GM18520 (cell line): Measurements from ENCODE around the gene PPP1R9B.

Experiments
- ATAC-seq: cut with Tn5 transposase; IDR thresholded peaks from one replicate; pipeline ENCODE4 v1.9.1; 2021; ENCODE audit not compliant: unreplicated experiment

PPP1R9B gene

DNA sequence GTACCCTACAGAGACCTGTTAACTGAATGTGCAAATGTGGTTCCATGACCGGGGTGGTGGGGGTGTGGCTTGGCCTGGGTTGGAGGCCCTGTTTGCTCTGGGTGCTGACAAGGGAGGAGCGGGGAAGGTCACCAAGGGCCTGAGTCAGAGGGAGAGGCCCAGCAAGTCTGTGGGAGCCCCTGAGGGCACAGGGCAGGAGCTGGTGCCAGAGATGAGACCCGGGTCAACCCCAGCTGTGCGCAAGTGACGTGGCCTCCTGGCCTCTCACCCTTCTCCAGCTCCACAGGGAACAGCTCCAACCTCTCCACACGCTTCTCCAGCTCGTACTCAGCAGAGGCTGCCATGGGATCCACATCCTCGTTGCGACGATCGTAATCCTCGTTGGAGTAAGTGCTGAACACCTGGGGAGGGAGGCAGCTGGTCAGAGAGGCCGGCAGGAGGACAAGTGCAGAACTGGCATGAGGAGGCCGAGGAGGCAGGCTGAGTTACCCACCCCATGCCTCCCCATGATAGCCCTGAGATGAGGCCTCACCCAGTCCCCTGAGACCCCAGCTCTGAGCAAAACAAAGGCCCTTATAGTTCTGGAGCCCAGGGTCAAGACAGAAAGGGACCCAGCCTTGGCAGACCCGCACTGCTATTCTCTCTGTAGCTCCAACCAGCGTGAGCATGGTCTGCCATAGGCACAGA lies 5.5 kb downstream of the PPP1R9B start:
- no peak for ATAC-seq

- no peak for ATAC-seq
Observed at GRCh38 chr17:50144355-50144754, 6.1 kb downstream of the PPP1R9B start.

GRCh38 chr17:50143461-50144176 lies 6.9 kb downstream of the PPP1R9B start:
- ATAC-seq: no peak

DNA sequence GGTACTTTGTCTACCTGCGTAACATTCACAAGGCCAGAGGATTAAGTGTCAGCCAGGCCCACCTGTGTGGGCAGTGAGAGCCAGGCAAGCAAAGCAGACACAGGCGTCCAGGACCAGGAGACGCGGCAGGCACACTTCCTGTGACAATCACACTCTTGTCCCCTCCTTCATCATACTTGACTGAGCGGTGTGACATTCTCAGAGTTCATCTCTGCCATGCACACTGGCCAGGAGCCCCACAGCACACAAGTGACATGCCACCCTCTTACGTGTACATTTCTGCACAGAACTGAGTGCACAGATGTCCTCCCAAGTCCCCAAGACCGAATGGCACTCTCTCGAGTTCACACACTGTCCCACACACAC lies 8.7 kb downstream of the PPP1R9B start:
- ATAC-seq: no peak

DNA sequence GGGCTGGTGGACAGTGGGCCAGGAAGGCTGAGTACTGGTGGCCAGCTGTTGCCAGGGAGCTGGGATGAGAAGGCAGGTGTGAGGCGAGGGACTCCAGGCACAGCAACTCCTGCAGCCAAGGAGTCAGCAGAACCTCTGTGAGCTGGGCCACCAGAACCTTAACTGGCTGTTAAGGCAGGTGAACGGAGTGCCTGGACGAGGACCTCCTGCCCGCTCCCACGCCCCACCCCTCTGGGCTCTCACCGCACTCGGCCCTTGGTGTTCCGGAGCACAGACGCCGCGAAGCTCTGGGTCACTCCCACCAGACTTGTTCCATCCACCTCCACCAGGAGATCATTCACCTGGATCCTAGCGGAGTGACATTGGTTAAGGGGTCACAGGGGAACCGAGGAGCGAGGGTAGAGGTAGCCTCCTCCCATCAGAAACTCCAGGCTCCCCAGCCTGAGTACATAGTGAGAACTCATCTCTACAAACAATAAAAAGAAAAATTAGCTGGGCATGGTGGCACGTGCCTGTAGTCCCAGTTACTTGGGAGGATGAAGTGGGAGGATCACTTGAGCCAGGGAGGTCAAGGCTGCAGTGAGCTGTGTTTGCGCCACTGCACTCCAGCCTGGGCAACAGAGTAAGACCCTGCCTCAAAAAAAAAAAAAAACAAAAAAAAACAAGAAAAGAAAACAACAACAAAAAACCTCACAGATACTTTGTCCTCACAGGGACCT lies 9.3 kb downstream of the PPP1R9B start:
- ATAC-seq: no peak

- no peak for ATAC-seq
Observed at GRCh38 chr17:50139950-50140885, 10.3 kb downstream of the PPP1R9B start.

DNA sequence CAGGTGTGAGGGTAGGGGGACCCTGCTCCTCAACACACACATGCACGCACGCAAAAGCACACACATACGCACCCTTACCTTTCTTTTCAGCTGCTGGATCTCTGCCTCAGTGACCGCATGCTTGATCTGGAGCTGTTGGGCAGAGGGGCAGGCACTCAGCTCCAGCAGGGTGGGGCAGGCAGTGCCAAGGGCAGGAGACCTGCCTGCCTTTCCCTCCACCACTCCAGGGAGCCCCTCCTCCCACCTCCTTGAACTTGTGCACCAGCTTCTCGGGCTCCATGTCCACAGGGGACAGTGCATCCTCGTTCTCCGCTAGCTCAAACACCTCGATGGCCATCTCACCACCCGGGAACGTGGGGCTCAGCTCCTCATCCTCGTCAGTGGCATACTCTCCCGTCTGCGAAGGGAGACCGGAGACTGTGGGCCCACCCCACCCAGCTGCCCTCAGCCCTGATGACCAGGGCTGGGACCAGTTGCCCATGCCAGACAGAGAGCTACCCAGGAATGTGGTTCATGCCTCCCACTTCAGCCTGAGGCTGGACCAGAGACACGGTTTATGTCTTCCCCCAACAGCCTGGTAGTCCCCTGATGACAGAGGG lies 11.2 kb downstream of the PPP1R9B start:
- ATAC-seq: no peak

DNA sequence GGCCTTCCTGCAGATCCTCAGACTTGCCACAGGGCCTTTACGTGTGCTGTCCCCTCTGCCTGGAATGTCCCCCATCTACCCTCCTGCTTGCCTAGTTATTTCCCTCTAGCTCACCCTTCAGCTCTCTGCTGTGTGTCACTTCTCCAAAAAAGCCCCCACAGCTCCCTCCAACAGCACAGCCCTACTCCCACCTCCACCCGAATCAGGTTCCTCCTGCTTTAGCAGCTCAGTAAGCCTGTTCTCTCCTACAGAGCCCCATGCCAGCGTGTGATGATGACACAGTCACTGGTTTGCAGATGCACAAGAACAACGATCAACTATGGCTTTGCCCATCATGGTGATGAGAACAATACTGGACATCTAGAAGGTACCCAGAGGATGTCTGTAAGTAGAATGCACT lies 13.4 kb downstream of the PPP1R9B start:
- no peak for ATAC-seq

GRCh38 chr17:50136096-50136687 lies 14.3 kb downstream of the PPP1R9B start:
- ATAC-seq: no peak

GRCh38 chr17:50135316-50136095 lies 15.0 kb downstream of the PPP1R9B start:
- ATAC-seq: no peak

DNA sequence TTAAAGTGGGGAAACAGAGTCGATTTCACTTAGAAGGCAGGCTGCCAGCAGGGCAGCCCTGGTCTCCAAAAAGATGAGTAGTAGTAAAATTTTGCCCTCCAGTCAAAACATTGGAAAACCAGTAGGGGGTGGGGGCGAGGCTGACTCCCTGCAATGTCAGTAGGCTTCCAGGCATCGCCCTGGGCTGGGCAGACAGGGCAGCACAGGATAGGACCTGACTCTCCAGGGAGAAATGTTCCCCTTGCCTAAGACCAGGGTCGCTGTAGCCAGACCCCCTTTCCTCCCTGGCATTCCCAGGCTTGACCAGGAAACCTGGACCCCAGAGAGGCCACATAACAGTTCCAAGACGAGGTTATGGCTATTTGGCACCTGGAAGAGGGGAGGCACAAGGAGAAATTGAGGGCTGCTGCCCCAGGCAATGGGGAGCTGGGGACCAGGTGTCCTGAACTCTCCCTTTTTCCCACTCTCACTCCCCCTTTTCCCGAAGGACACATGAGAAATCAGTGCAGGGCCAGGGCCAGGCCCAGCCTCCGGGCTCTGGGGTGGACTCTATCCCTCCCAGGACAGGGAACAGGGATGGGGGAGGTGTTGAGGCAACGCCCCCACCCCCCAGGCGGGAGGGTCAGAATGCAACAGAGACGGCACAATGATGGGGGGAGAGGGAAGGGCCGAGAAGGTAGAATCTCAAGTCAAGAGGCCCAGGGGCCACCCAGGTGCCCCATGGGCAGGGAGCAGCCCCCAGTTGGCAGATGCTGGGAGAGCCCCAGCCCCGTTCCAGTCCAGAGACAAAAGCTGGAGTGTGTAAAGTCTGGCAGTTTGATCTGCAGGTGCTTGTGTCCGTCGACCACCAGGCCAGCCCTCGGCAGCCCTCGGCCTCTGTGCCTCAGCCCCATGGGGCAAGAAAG lies 16.0 kb downstream of the PPP1R9B start:
- no peak for ATAC-seq

DNA sequence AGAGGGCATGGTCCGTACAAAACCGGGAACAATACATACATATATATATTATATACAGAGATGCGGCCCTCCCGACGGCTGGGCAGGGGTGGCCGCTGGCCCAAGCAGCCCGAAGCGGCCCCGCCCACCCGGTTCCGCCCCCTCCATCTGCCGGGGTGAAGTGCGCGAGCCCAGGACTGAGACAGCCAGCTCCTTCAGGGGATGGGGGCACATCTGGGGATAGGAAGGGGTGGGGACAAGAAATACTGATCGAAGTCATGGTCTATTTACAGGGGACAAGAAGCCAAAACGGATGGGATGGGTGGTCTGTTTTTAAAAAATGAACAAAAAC lies 16.7 kb downstream of the PPP1R9B start:
- ATAC-seq: no peak

DNA sequence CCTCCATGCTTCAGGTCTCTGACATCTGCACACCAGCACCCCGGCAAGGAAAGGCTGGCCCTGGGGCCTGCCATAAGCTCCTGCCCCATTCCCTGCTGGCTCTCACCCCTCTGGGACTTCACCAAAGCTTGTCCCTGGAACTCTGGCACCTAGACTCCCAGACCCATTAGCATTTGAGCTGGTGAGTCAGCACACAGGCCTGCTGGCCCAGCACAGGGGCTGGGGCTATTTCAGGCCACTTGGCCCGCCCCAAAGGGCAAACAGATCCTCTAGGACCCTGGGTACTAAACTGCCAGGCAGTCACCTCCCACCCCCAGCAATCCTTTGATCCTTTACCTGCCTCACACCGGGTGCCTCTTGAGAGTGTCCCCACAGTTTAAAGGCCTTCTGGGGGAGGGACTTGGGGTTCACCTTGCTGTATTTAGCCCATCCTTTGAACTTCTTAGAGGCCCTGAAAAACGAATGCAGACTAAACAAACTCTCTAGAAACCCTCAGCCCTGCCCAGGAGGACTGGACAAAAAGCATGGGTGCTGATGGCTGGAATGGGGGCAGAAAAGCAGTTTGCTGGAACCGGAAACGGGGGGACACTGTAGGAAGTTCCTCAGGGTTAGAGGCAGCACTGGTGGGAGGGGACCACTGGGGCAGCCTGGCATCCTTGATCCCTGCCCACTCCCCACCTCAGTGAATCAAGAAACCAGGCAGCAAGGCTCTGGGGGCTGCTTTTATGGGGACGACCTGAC lies 17.3 kb downstream of the PPP1R9B start:
- ATAC-seq: no peak

- no peak for ATAC-seq
Observed at GRCh38 chr17:50132104-50132794, 18.2 kb downstream of the PPP1R9B start.

- ATAC-seq: no peak
Observed at GRCh38 chr17:50130559-50131305, 19.7 kb downstream of the PPP1R9B start.

DNA sequence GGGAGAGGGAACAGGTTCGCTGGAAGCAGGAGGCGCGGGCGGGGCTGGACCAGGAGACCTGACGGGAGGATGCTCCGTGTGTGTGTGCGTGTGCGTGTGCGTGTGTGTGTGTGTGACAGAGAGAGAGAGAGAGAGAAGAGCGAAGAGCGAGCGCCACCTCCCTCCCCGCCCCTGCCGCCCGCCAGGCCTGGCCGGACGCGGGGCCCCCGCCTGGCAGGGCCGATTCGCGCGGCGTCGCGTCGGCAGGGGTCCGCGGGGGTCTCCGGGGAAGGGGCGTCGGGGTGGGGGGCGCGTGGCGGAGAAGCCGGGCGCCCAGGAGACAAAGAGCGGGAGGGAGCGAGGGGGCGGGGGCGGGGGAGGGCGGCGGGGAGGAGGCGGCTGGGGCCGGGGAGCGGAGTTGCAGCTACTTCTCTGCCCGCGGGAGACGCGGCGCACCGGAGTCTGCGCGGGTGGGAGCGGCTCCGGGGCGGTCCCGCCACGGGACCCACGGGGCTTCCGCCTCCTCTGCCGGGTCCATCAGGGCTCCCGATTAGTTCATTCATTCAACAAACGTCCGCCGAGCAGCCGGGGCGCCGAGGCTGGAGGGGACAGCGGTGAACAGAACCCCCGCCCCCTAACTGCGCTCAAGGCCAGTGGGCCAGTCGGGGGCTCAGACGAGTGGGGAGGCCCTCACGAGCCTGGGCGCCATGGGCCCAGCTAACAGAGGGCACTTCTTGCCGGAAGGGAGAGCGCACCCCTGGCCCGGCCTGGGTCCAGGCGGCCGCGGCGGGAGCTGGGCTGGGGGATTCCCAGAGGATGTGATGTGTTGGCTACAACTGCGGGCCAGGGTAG lies 20.5 kb downstream of the PPP1R9B start, which contains the start of gene SAMD14:
TSS of gene SAMD14 (minus strand) at position 433 of the 831 bp plus-strand sequence. CDS start 5,201 bp downstream, outside the sequence.
- no peak for ATAC-seq
